CD4-positive, alpha-beta T cell treated with Interleukin-12 subunit alpha and Interleukin-12 subunit beta, for 1 hour (primary cell): ENCODE data around the gene MTRFR.
A peak's percentile ranks its signal among the peaks of the same experiment; 100 is the strongest.

Source experiments
- DNase-seq: peaks from one replicate; pipeline ENCODE4 v3.0.0-alpha.2; 2020

The MTRFR gene

DNA sequence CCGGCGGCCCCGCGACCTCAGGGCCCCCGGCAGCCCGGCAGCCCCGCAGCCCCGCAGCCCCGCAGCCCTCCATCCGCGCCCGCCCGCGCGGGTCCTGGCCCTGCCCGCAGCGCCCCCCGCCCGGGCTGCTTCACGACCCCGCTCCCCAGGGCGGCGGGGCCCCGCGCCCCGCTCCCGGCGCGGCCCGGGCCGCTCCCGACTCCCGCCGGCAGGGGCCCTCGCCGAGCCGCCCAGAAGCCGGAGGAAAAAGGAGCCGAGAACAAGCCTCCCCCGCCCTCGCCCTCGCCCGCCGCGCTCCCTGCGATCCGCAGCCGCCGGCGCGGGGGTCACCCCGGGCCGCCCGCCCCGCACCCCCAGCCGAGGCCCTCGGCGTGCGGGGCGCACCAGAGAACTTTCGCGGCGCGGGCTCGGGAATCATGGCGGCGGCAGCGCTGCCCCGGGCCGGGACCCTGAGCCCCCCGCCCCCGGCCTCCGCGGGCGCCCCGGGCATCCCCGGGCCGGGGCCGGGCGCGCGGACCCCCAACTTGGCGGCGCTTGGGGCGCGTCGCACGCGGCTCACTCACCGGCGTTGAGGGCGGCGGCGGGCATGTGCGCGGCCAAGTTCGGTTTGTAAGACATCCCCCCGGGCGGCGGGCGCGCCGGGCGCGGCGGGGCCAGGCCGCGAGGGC lies 37.9 kb downstream of the MTRFR start:
- peak; percentile 77 for DNase-seq

DNA sequence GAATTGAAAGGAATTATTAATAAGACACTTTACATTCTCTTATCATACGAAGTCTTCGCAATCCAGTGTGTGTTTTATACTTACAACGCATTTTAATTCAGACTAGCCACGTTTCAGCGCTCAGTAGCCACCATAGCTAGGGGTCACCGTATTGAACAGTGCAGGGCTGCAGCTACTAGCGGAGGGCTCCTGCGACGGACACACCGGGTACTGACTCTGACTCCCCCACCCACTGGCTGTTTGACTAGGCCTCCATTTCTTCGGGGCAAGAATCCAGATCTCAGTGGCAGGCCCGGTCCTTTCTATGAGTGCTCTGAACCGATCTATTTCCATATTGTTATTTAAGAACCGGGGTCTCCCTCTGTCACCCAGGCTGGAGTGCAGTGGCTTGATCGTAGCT lies 39.9 kb downstream of the MTRFR start:
- no peak for DNase-seq

DNA sequence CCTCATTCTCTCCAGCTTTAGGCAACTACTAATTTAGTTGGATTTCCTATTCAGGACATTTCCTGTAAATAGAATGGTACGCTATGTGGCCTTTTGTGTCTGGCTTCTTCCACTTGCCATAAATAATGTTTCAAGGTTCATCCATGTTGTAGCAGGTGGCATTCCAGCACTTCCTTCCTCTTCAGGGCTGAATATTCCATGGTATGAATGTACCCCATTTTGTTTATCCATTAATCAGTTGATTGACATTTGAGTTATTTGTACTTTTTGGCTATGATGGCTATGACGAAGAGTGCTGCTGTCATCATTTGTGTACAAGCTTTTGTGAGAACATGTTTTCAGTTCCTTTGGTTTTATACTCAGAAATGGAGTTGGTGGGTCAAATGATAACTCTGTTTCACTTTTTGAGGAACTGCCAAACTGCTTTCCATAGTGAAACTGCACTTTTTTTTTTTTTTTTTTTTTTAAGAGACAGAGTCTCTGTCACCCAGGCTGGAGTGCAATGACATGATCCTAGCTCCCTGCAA lies 44.9 kb downstream of the MTRFR start:
- DNase-seq: no peak

DNA sequence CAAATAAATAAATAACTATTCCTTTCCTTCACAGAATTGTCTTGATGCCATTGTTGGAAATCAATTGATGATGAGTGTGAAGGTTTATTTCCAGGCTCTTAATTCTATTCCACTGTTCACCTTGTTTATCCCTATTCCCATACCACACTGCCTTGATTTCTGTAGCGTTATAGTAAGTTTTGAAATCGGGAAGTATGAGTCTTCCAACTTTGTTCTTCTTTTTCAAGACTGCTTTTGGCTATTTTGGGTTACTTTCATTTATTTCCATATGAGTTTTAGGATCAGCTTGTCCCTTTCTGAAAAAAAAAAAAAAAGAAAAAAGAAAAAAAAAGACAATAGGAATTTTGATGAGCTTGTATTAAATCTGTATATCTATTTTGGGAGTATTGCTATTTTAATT lies 47.7 kb downstream of the MTRFR start:
- no peak for DNase-seq

DNA sequence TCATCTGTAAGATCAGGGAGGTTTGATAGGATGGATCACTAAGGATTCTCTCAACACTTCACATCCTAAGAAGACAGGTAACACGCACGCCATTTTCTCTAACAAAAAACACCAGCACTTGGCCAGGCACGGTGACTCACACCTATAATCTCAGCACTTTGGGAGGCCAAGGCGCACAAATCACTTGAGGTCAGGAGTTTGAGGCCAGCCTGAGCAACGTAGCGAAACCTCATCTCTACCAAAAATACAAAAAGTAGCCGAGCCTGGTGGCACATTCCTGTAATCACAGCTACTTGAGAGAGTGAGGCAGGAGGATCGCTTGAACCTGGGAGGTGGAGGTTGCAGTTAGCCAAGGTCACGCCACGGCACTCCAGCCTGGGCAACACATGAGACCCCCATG lies 48.9 kb downstream of the MTRFR start:
- no peak for DNase-seq

DNA sequence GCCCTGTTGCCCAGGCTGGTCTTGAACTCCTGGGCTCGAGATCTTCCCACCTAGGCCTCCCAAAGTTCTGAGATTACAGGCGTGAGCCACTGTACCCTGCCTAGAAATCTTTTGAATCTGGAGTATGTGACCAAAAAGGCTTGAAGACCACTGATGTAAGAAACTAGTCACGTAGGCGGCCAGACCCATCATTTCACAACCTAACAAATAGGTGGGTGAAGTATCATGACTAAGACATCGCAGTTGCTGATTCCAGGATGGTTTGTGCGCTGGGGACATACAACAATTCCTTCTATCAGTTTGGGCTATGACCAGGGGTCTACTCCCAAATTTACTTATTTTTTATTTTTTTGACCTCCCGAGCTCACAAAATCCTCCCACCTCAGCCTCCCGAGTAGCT lies 50.2 kb downstream of the MTRFR start:
- DNase-seq: no peak

DNA sequence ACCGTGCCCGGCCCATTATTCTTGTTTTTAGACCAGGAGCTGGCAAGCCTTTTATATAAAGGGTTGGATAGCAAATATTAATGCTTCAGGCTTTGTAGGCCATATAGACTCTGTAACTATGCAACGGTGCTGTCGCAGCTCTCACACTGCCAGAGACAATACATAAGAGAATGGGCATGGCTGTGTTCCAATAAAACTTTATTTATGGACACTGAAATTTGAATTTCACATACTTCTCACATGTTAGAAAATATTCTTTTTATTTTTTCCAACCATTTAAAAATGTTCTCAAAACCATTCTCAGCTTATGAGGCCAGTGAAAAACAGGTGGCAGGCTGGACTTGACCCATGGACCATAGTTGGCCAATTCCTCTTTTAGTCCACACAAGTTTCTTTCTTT lies 51.4 kb downstream of the MTRFR start:
- DNase-seq: no peak

DNA sequence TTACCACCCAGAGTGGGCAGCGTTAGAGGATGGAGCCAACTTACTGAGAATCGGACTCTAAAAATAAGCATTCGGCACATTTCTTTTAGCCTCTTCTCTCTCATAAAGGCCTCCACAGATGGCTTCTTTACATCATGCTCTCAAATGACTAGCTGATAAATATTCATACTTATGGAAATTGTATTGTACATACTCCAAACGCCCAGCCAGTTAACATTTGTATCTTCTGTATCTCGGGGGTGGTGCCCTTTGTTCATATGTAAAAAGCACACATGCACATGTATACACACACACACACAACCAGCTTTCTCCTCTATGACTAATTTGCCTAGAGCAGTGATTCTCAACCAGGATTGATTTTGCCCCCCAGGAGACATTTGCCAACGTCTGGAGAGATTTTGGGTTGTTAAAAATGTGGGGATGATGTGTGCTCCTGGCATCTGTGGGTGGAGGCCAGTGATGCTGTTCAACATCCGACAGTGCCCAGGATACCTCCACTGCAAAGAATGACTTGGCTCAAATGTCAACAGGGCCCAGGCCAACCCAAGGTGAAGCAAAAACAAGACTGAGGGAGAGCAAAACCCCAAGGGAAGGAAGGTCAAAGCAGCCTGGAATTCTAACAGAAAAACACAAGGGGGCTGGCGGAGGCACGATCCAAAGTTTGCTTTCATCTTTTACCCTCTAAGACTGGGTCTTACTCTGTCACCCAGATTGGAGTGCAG lies 53.6 kb downstream of the MTRFR start:
- no peak for DNase-seq

DNA sequence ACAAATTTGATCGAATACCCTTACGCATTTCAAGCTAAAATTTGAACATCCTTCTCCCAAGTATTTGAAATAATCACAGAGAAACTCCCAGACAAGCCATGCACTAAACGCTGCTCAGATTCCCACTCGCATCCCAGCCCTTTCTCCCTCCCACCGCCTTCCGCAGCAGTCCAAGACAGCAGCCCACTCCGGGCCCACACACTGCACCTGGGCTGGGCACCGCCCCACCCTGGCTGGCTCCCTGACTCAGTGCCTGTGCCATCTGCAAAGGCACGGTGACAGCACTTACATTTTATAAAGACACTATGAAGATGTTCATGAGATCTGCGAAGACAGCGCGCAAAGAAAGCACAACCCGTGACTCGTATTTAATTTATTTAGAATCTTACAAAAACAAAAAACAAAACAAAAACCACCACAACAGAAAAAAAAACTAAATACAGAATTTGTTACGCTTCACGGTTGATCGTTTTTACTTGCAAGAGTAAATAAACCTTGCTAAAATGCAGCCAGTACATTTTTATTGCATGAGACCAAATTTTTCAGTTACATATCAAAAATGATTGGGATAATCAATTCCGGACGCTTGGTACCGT lies 55.6 kb downstream of the MTRFR start:
- DNase-seq: no peak

DNA sequence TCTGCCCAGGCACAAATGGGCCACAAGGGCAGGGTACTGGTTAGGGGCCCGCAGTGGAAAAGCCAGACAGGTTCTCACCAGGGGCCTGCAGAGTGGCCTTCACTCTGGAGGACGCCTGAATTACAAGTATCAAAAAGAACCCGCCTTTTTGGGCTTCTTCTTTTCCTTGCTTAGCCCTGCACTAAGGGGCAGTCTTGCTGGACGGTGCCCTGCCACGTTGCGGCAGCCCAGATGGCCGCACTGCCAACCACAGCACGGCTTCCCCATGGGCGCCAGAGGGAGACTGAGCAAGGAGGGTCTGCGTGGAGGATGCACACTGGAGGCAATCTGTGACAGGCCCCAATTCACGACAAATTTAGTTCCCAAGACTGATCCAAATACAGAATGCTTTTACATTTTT lies 56.7 kb downstream of the MTRFR start:
- DNase-seq: no peak

DNA sequence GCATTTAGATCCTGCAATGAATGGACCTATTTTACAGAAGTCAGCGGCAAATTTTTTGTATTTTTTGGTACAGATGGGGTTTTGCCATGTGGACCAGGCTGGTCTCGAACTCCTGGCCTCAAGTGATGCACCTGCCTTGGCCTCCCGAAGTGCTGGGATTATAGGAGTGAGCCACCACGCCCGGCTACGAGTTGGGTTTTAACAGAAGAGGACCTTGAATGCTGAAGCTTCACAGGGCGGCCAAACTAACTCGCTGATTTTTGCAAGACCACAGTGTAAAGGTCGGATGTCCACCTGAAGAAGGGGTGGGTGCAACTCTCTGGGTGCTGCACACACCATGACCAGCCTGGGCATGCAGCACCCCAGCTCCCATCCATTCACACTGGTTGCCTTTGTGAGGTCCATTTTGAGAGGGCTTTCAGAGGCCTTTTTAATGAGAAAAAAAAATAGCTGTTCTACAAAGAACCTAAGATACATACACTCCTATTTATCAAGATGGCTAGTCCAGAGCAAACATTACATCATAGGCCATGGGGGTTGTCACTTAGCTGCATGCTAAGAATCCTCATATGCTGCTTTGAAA lies 60.0 kb downstream of the MTRFR start:
- no peak for DNase-seq

DNA sequence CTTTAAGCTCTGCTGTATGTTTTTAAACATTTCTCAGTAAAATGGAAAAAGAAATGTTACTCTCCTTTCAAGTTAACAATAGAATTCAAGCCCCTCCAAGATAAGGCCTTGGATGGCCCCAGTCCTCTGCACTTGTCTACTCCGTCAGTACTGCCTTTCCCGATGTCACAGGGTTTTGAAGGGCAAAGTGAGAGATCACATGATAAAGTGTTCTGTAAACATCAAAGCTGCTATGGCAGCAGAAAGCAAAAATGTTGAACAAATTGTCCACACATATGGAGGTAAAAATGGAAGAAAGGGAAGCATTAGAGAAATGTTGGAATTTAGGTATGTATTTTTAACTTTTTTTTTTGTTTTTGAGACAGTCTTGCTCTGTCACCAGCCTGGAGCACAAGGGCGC lies 71.9 kb downstream of the MTRFR start:
- no peak for DNase-seq

DNA sequence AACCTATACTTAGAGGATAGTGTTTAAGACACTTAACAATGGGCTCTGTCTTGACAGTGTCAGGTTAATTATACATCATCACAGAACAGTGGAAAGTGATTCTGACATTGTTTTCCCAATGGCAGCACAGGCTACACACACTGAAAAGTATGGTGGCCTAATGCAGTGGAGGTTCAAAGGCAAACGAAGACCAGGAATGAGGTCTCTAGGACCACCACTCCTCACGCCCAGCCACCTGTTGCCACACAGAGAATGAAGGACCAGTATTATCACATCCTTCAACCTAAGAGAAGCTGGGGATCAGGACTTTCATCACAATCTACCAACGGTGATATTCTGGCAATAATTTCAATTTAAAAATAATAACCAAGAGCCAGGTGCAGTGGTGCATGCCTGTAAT lies 73.0 kb downstream of the MTRFR start:
- no peak for DNase-seq
